Measurements from ENCODE around the gene PNMA8C. TPM values are rescaled to one million over a fixed set of nuclear protein-coding genes. Genes with fewer than 3 reads are reported as not detected.

Gene PNMA8C
- total RNA-seq, 1 experiment from 2014 or later: not detected

DNA sequence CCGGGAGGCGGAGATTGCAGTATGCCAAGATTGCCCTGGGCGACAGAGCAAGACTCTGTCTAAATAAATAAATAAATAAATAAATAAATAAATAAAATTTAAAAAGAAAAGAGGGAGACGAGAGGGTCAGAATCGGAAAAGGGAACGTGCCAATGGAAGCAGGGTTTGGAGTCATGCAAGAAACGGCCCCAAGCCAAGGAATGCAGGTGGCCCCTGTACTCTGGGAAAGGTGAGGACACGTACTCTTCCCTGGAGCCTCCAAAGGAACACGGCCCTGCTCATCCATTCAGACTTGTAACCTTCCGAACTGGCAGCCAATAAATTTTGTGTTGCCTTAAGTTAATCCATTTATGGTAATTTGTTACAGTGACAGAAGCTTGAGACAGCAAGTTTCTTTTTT lies 19.9 kb upstream of the PNMA8C start:
- CTCF ChIA-PET: no interaction called here
- intact Hi-C loops (cut with micrococcal nuclease; ENCODE audit: unreplicated experiment): no loop called here
- no peak for DNase-seq
- Mint-ChIP-seq H3K4me1 (ENCODE audit: low read depth, unreplicated experiment) (no peaks in the 10 kb centered on the region), H3K36me3 (ENCODE audit: insufficient read depth, unreplicated experiment) (no peaks in the 10 kb centered on the region), H3K27ac (ENCODE audit: unreplicated experiment) (no peak overlapping the region), H3K9me3 (ENCODE audit: low read depth, unreplicated experiment) (peaks cover 5% of the 10 kb centered on the region), H3K4me3 (ENCODE audit: low read depth, unreplicated experiment) (no peak overlapping the region), H3K27me3 (ENCODE audit: unreplicated experiment) (peaks cover 56% of the 10 kb centered on the region)
- no TSS peak for BruUV-seq (replicated peaks)
- TF ChIP-seq, protein P1, sequence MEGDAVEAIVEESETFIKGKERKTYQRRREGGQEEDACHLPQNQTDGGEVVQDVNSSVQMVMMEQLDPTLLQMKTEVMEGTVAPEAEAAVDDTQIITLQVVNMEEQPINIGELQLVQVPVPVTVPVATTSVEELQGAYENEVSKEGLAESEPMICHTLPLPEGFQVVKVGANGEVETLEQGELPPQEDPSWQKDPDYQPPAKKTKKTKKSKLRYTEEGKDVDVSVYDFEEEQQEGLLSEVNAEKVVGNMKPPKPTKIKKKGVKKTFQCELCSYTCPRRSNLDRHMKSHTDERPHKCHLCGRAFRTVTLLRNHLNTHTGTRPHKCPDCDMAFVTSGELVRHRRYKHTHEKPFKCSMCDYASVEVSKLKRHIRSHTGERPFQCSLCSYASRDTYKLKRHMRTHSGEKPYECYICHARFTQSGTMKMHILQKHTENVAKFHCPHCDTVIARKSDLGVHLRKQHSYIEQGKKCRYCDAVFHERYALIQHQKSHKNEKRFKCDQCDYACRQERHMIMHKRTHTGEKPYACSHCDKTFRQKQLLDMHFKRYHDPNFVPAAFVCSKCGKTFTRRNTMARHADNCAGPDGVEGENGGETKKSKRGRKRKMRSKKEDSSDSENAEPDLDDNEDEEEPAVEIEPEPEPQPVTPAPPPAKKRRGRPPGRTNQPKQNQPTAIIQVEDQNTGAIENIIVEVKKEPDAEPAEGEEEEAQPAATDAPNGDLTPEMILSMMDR (IDR thresholded peaks at IDR 0.05; ENCODE audit: unreplicated experiment): no peak

DNA sequence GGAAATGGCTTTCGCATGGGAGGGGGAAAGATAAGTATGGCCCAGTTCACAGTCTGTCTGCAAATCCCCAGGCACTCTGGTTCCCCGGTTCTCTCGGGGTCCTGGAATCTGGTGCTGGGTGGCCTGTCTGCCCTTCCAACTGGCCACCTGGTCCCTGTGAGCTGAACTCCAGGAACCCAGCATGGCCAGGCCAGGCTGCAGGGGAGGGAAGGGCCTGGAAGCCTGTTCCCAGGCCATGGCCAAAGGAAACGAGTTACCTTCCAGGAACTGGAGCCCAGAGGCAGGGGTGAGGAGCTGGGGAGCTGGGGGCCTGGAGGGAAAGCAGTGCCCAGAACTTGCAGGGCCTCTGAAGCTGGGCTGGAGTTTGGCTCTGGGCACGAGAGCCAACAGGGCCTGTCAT lies 19.1 kb upstream of the PNMA8C start:
- Mint-ChIP-seq H3K36me3 (ENCODE audit: insufficient read depth, unreplicated experiment) (no peaks in the 10 kb centered on the region), H3K4me1 (ENCODE audit: low read depth, unreplicated experiment) (peaks cover 7% of the 10 kb centered on the region), H3K27me3 (ENCODE audit: unreplicated experiment) (peaks cover 48% of the 10 kb centered on the region), H3K27ac (ENCODE audit: unreplicated experiment) (no peak overlapping the region), H3K9me3 (ENCODE audit: low read depth, unreplicated experiment) (peaks cover 5% of the 10 kb centered on the region), H3K4me3 (ENCODE audit: low read depth, unreplicated experiment) (no peak overlapping the region)
- TF ChIP-seq, protein P1 (IDR thresholded peaks at IDR 0.05; ENCODE audit: unreplicated experiment): no peak
- intact Hi-C loops (cut with micrococcal nuclease; ENCODE audit: unreplicated experiment): no loop called here
- CTCF ChIA-PET: interaction anchor here (0.8 kb wide), 1 partner anchor 11 kb away, joined by 5 read pairs; no protein-coding TSS in a partner anchor
- no peak for DNase-seq
- no TSS peak for BruUV-seq (replicated peaks)

DNA sequence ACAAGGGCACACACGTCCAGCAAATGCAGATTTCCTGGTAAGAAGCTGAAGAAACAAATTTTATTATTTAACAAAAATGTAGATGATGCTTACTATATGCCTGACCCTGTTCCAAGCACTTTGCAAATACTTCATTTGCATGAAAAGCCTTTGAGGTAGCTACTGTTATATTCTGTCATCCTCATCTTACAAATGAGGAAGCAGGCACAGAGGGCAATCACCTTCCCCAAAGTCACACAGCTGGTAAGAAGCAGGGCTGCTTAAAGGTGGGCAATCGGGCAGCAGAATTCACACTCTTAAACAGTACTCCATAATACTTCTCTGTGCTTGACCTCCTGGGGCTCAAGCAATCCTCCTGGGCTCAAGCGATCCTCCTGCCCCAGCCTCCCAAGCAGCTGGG lies 18.3 kb upstream of the PNMA8C start:
- TF ChIP-seq, protein P1 (IDR thresholded peaks at IDR 0.05; ENCODE audit: unreplicated experiment): no peak
- Mint-ChIP-seq H3K27me3 (ENCODE audit: unreplicated experiment) (peaks cover 43% of the 10 kb centered on the region), H3K36me3 (ENCODE audit: insufficient read depth, unreplicated experiment) (no peaks in the 10 kb centered on the region), H3K9me3 (ENCODE audit: low read depth, unreplicated experiment) (peaks cover 5% of the 10 kb centered on the region), H3K4me1 (ENCODE audit: low read depth, unreplicated experiment) (peaks cover 10% of the 10 kb centered on the region), H3K27ac (ENCODE audit: unreplicated experiment) (no peak overlapping the region), H3K4me3 (ENCODE audit: low read depth, unreplicated experiment) (no peak overlapping the region)
- no peak for DNase-seq
- intact Hi-C loops (cut with micrococcal nuclease; ENCODE audit: unreplicated experiment): no loop called here
- BruUV-seq (replicated peaks): no TSS peak
- CTCF ChIA-PET: interaction anchor here (0.8 kb wide), 1 partner anchor 10 kb away, joined by 5 read pairs; no protein-coding TSS in a partner anchor

DNA sequence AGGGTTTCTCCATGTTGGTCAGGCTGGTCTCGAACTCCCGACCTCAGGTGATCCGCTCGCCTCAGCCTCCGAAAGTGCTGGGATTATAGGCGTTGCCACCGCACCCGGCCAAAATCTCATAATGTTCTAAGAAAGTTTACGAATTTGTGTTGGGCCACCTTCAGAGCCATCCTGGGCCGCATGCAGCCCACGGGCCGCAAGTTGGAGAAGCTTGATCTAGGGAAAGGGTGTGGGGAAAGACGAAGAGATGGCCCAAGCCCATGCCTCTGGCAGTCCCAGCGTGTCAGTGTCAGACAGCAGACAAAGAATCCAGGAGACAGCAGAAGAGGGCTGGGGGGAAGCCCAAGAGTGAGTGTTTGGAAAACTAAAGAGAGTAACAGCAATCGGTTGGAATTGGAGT lies 17.3 kb upstream of the PNMA8C start:
- peaks cover 34% of the 10 kb centered on the region for H3K27me3 Mint-ChIP-seq (ENCODE audit: unreplicated experiment)
- intact Hi-C loops (cut with micrococcal nuclease; ENCODE audit: unreplicated experiment): no loop called here
- H3K27ac Mint-ChIP-seq (ENCODE audit: unreplicated experiment): no peak overlapping the region
- peaks cover 5% of the 10 kb centered on the region for H3K9me3 Mint-ChIP-seq (ENCODE audit: low read depth, unreplicated experiment)
- peaks cover 10% of the 10 kb centered on the region for H3K4me1 Mint-ChIP-seq (ENCODE audit: low read depth, unreplicated experiment)
- TF ChIP-seq, protein P1 (IDR thresholded peaks at IDR 0.05; ENCODE audit: unreplicated experiment): no peak
- H3K36me3 Mint-ChIP-seq (ENCODE audit: insufficient read depth, unreplicated experiment): no peaks in the 10 kb centered on the region
- DNase-seq: no peak
- BruUV-seq (replicated peaks): no TSS peak
- CTCF ChIA-PET: interaction anchor here (0.9 kb wide), 1 partner anchor 14 kb away, joined by 3 read pairs; no protein-coding TSS in a partner anchor
- no peak overlapping the region for H3K4me3 Mint-ChIP-seq (ENCODE audit: low read depth, unreplicated experiment)

Data from Calu3 (cell line).